Breast epithelium (tissue), 4 donors: ENCODE measurements around the gene GAL3ST2. TPM values are rescaled to one million over a fixed set of nuclear protein-coding genes. Genes with fewer than 3 reads are reported as not detected.

Experiments
- DNase-seq, 2 donors: peaks; one replicate each; pipeline ENCODE4 v3.0.0-alpha.2; 2019; ENCODE audit warnings: low spot score in 2 of 2
- H3K27ac ChIP-seq, 2 donors: fragments of 200-600 bp; sonication (generic) in 1 of 2; one replicate each; pipeline ENCODE4 v1.5.1; 2016 to 2019; ENCODE audit warnings: mild to moderate bottlenecking in 1 of 2
- H3K27me3 ChIP-seq, 2 donors: fragments of 200-600 bp; sonication (generic) in 1 of 2; one replicate each; pipeline versions ENCODE4 v1.5.1 to v1.6.0; 2017 to 2019; ENCODE audit warnings: control low read depth in 1 of 2, mild to moderate bottlenecking in 1 of 2
- H3K36me3 ChIP-seq: fragments of 200-600 bp; one replicate; pipeline ENCODE4 v1.5.1; 2019
- H3K4me1 ChIP-seq, 2 donors: fragments of 200-600 bp; sonication (generic); one replicate each; pipeline ENCODE4 v1.5.1; 2016 to 2019; ENCODE audit warnings: control low read depth in 1 of 2
- H3K4me3 ChIP-seq, 3 donors: fragments of 200-600 bp; sonication (generic); 1 replicate in 2 of 3; 2 replicates in 1 of 3; pipeline ENCODE4 v1.5.1; 2016 to 2019; ENCODE audit warnings: mild to moderate bottlenecking in 3 of 3, moderate library complexity in 2 of 3
- H3K9me3 ChIP-seq, 2 donors: fragments of 200-600 bp; sonication (generic) in 1 of 2; one replicate each; pipeline ENCODE4 v1.5.1; 2016 to 2019; ENCODE audit warnings: control low read depth in 1 of 2
- CTCF ChIP-seq, 3 donors: fragments of 450-650 bp; IDR thresholded peaks; one replicate each; pipeline ENCODE4 v1.5.1; 2016 to 2017; ENCODE audit warnings: antibody characterized with exemption in 3 of 3, mild to moderate bottlenecking in 3 of 3, moderate library complexity in 3 of 3
- POLR2A ChIP-seq: fragments of 450-650 bp; IDR thresholded peaks from one replicate; pipeline ENCODE4 v1.6.1; 2016; ENCODE audit warnings: antibody characterized with exemption, mild to moderate bottlenecking, moderate library complexity
- POLR2AphosphoS5 ChIP-seq, 3 donors: sonication (generic); formaldehyde crosslinking; IDR thresholded peaks; one replicate each; pipeline ENCODE4 v1.6.1; 2017; ENCODE audit warnings: antibody characterized with exemption in 3 of 3
- intact Hi-C: fragments of 100-400 bp; cut with DNase I; formaldehyde crosslinking; loops from one replicate; pipeline ENCODE4 v1.15.1; 2023; ENCODE audit warnings: low total_unique reads
- total RNA-seq, 3 donors: library from RNA; depleted of rRNA; stranded (reverse); fragments of >200 nt; gene quantifications; one replicate each; pipeline ENCODE4 v1.1.0, GENCODE V29; 2016

GAL3ST2 gene
- total RNA-seq, 3 donors from 2014 or later: 2.6 TPM; not detected in 2

- Histone ChIP-seq H3K4me1 (no peaks in the 10 kb centered on the region), H3K36me3 (no peaks in the 10 kb centered on the region), H3K27me3 (peaks cover 0 to 17% of the 10 kb centered on the region in 2 donors), H3K4me3 (no peak overlapping the region), H3K27ac (no peak overlapping the region), H3K9me3 (no peaks in the 10 kb centered on the region)
- TF ChIP-seq CTCF (IDR thresholded peaks at IDR 0.05) (no peak), POLR2A (no peak), POLR2AphosphoS5 (IDR thresholded peaks at IDR 0.05) (no peak)
- no peak for DNase-seq
- intact Hi-C loops: no loop called here
These were observed 31.6 kb downstream of the GAL3ST2 start for GRCh38 chr2:241808051-241808720.

- Histone ChIP-seq H3K9me3 (no peaks in the 10 kb centered on the region), H3K27ac (no peak within 1 kb of the TSS), H3K36me3 (no peaks in the 10 kb centered on the region), H3K27me3 (peaks cover 0 to 11% of the 10 kb centered on the region in 2 donors), H3K4me1 (no peaks in the 10 kb centered on the region), H3K4me3 (no peak within 1 kb of the TSS)
- TF ChIP-seq POLR2AphosphoS5 (IDR thresholded peaks at IDR 0.05): no peak
- no peak for TF ChIP-seq CTCF (IDR thresholded peaks at IDR 0.05)
- no peak for TF ChIP-seq POLR2A
- intact Hi-C loops: no loop called here
- no peak for DNase-seq
These were observed 32.2 kb downstream of the GAL3ST2 start, which contains the start of gene NEU4 for GRCh38 chr2:241808721-241809382. TSS of gene NEU4 (plus strand) at chr2:241809193. CDS start at chr2:241814485, 5,292 bp downstream.

GRCh38 chr2:241809383-241810306 lies 33.0 kb downstream of the GAL3ST2 start:
- H3K27me3 ChIP-seq: peaks cover 0 to 10% of the 10 kb centered on the region in 2 donors
- no peaks in the 10 kb centered on the region for H3K9me3 ChIP-seq
- TF ChIP-seq CTCF (IDR thresholded peaks at IDR 0.05): no peak
- no peak for TF ChIP-seq POLR2A
- TF ChIP-seq POLR2AphosphoS5 (IDR thresholded peaks at IDR 0.05): no peak
- H3K4me1 ChIP-seq: no peaks in the 10 kb centered on the region
- DNase-seq: no peak
- intact Hi-C loops: no loop called here
- no peaks in the 10 kb centered on the region for H3K36me3 ChIP-seq
- H3K27ac ChIP-seq: no peak overlapping the region
- H3K4me3 ChIP-seq: no peak overlapping the region

- Histone ChIP-seq H3K4me1 (no peaks in the 10 kb centered on the region), H3K27me3 (peaks cover 0 to 12% of the 10 kb centered on the region in 2 donors), H3K27ac (no peak overlapping the region), H3K9me3 (no peaks in the 10 kb centered on the region), H3K36me3 (no peaks in the 10 kb centered on the region), H3K4me3 (no peak overlapping the region)
- intact Hi-C loops: no loop called here
- no peak for TF ChIP-seq POLR2AphosphoS5 (IDR thresholded peaks at IDR 0.05)
- TF ChIP-seq POLR2A: no peak
- TF ChIP-seq CTCF (IDR thresholded peaks at IDR 0.05): no peak
- DNase-seq: no peak
These were observed 33.9 kb downstream of the GAL3ST2 start for GRCh38 chr2:241810307-241811200.
